ENCODE results near the gene TM2D1.

TM2D1 gene

DNA sequence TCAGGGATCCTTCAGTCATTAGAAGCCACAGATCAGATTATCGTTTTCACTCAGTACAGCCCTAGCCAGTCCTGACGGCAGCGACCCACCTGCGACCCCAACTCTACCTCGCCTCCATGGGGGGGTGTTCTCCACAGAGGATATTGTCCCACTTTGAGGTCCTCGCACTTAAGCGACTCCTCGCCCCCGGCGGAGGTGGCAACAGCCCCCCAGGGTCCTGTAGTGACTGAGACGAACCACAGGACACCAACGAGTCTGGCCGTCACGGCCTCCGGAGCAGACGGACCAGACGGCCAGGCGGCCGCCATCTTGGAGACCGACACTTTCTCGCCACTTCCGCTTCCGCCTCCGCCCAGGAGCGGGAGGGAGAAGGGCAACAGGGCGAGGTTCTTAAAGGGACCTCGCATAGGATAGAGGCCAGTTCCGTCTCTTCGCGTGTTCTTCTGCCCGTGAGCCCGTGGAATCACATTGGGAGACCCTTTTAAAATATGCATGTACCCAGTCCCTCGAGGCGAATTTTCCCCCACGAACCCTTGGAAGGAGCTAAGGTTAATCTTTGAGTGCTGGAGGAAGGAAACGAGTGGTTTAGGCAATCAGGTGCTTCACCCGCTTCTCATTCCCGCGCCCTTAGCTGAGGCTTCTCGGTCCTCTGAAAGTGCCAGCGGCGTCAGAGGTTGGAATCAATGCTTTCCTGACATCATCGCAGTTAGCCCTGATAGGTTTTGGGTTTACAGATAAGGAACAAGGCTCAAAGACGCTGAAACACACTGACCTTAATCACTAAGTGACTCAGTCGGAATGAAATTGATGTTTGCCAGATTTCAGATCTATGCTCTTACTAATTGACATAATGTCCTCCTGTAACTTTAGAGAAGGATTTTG lies at the start of gene TM2D1:
Gene TM2D1, minus strand, starts transcription at position 329 of the 882 bp plus-strand sequence. Its CDS starts 21 bp downstream, at position 308.
- Histone ChIP-seq H3K4me3 (peak within 1 kb of the TSS; percentile 98), H3K27ac (peak within 1 kb of the TSS; percentile 91 to 97)
- peak; percentile 95 for DNase-seq (ENCODE audit: low spot score)
- TF ChIP-seq, protein P1, sequence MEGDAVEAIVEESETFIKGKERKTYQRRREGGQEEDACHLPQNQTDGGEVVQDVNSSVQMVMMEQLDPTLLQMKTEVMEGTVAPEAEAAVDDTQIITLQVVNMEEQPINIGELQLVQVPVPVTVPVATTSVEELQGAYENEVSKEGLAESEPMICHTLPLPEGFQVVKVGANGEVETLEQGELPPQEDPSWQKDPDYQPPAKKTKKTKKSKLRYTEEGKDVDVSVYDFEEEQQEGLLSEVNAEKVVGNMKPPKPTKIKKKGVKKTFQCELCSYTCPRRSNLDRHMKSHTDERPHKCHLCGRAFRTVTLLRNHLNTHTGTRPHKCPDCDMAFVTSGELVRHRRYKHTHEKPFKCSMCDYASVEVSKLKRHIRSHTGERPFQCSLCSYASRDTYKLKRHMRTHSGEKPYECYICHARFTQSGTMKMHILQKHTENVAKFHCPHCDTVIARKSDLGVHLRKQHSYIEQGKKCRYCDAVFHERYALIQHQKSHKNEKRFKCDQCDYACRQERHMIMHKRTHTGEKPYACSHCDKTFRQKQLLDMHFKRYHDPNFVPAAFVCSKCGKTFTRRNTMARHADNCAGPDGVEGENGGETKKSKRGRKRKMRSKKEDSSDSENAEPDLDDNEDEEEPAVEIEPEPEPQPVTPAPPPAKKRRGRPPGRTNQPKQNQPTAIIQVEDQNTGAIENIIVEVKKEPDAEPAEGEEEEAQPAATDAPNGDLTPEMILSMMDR (IDR thresholded peaks at IDR 0.05): no peak

DNA sequence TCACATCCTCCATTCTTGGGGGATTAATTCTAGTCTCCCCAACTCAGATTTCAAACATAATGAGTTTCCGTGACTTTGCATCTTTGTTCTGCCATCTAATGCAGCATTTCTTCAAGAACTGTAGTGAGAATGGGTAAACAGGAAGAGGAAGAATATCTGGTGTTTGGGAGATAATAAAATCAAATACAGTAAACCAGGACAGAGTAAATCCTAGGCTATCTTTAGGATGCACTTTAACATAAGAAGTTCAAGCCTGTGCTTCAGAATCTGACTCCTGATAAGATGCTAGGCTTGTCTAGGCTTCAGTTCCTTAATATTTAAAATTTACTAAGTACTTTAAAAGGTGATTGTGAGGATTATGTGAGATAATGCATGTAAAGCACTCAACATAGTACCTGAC lies 45.2 kb upstream of the TM2D1 start:
- no peak for DNase-seq (ENCODE audit: low spot score)
- Histone ChIP-seq H3K4me3 (no peak overlapping the region), H3K27ac (no peak overlapping the region)
- TF ChIP-seq, protein P1 (IDR thresholded peaks at IDR 0.05): no peak

DNA sequence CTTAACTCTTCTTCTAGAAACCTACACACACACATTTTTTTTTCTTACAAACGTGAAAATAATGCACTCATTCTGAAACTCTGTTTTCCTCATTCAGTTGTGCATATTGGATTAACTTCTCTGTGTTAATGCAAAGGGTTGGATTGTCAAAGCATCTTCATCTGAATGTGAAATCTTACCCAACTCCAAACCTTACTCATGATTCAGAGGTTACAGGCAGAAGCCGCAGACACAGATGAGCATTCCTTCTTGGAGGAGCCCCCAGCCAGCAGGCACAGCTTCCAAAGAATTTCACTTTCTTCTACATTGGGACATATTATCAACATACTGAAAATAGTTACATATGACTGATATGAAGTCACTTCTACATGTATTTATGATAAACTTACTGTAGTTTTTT lies 33.0 kb upstream of the TM2D1 start:
- no peak for DNase-seq (ENCODE audit: low spot score)
- Histone ChIP-seq H3K27ac (no peak overlapping the region), H3K4me3 (no peak overlapping the region)
- TF ChIP-seq, protein P1 (IDR thresholded peaks at IDR 0.05): no peak

DNA sequence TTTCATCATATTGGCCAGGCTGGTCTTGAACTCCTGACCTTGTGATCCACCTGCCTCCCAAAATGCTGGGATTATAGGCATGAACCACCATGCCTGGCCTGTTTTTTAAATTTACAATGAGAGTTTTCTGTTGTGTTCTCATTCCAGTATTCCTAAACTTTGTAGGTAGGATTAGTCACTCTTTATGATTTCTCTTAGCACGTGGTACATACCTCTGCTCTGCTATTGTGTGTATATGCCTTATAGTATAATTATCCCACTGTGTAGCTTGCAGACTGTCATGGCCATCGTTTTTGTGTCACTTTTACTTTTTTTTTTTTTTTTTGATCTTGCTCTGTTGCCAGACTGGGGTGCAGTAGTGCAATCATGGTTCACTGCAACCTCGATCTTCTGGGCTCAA lies 31.8 kb upstream of the TM2D1 start:
- TF ChIP-seq, protein P1 (IDR thresholded peaks at IDR 0.05): no peak
- Histone ChIP-seq H3K27ac (no peak overlapping the region), H3K4me3 (no peak overlapping the region)
- DNase-seq (ENCODE audit: low spot score): no peak

DNA sequence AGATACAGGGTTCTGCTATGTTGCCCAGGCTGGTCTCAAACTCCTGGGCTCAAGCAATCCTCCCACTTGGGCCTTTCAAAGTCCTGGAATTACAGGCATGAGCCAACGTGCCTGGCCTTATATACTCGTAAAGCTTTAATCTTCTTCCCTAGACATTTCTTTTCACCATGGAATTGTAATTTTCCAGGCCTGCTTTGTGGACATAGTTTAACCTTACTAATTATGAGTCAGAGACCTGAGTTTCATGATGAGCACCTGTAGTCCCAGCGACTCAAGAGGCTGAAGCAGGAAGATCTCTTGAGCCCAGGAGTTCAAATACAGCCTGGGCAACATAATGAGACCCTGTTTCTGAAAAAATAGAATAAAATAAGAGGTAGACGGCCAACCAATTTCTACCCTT lies 29.6 kb upstream of the TM2D1 start:
- DNase-seq (ENCODE audit: low spot score): no peak
- Histone ChIP-seq H3K4me3 (no peak overlapping the region), H3K27ac (no peak overlapping the region)
- TF ChIP-seq, protein P1 (IDR thresholded peaks at IDR 0.05): no peak

DNA sequence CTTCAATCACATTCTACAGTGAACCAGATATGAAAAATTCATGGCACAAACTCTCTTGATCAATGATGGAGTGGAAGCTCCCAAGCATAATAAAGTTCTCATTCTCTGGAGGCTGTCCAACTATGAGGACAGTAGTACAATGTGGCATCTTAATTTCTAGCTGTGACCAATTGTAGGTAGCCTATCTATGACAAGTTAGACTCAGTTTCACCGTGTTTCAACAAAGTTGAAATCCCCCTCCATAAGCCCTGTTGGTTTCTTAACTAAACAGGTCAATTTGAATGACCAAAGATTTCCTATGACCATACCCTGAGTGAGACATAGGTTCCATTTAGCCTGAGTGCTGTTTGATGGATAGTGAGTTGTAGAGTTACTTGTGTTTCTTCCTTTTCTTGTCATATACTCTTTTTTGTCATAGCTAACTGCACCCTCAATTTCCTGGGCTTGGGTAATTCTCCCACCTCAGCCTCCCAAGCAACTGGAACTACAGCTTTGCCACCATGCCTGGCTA lies 29.1 kb upstream of the TM2D1 start:
- DNase-seq (ENCODE audit: low spot score): no peak
- H3K27ac ChIP-seq: no peak overlapping the region
- no peak overlapping the region for H3K4me3 ChIP-seq
- TF ChIP-seq, protein P1 (IDR thresholded peaks at IDR 0.05): no peak

DNA sequence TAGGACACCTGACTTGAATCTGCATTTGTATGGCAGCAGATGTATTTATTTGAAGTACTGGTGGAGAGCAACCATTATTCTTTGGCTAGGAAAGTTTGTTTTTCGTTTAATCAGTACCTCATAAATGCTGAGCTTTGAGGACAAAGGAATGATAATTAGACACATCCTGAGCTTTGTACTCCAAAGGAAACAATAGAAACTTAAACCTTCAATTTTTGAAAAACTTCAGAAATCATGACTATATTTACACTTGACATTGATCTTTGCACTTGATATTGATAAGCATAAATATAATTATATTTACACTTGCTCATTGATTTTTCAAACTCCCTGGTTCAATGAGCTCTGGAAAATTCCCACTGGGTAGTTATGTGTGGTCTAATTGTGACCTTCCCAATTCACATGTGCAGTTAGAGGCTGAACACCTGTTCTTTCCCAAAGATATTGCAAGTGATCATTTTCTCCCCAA lies 28.0 kb upstream of the TM2D1 start:
- no peak overlapping the region for H3K27ac ChIP-seq
- TF ChIP-seq, protein P1 (IDR thresholded peaks at IDR 0.05): no peak

More for the DNA sequence above, 28.0 kb upstream of the TM2D1 start:
- no peak for DNase-seq (ENCODE audit: low spot score)
- no peak overlapping the region for H3K4me3 ChIP-seq
